GM12878 (cell line): ENCODE results near the gene NUAK2. TPM values are rescaled to one million over a fixed set of nuclear protein-coding genes. Genes with fewer than 3 reads are reported as not detected.

Experiments used
- ATAC-seq: fragments of 200-7000 bp; cut with Tn5 transposase; 3 replicates; pipeline ENCODE4 v1.9.1; 2020; ENCODE audit warnings: mild to moderate bottlenecking, moderate library complexity
- BruUV-seq: library from RNA; stranded (reverse); fragments of 400-500 nt; replicated peaks from 2 replicates; lab custom pipeline; 2021; lab: Mats Ljungman, UMichigan
- CTCF ChIA-PET: fragments of 300-600 bp; sonication (Branson Sonifier 250); formaldehyde crosslinking; extraction: SDS; loops from one replicate; lab custom pipeline; 2021; ENCODE audit warnings: inconsistent platforms; lab: Yijun Ruan, JAX
- POLR2A ChIA-PET: fragments of 350-600 bp; formaldehyde crosslinking; extraction: SDS; loops from one replicate; lab custom pipeline; 2021; ENCODE audit warnings: inconsistent platforms; lab: Charles Lee
- RAD21 ChIA-PET: fragments of 300-600 bp; sonication (Branson Sonifier 250); formaldehyde crosslinking; loops from one replicate; lab custom pipeline; 2023; ENCODE audit warnings: antibody characterized with exemption; ENCODE audit not compliant: unreplicated experiment; lab: Charles Lee
- SMC1A ChIA-PET: fragments of 300-600 bp; sonication (Branson Sonifier 250); formaldehyde crosslinking; loops from one replicate; lab custom pipeline; 2023; ENCODE audit not compliant: unreplicated experiment, uncharacterized antibody; lab: Charles Lee
- DNase-seq: peaks from one replicate; pipeline ENCODE4 v3.0.0-alpha.2; 2011; ENCODE audit warnings: low read depth, low spot score
- FAIRE-seq: peaks from 3 replicates; lab custom pipeline; 2011; peaks lifted over from hg19 to GRCh38; lab: Jason Lieb, UNC
- H2AFZ ChIP-seq: 2 replicates; pipeline ENCODE4 v1.6.0; 2011; ENCODE audit warnings: low read depth, low read length, control low read depth; ENCODE audit not compliant: control insufficient read depth
- H3K27ac ChIP-seq: 2 replicates; pipeline ENCODE4 v1.5.1; 2011; ENCODE audit warnings: control low read depth; ENCODE audit not compliant: control insufficient read depth, insufficient read depth
- H3K27me3 ChIP-seq, 2 experiments: replicated peaks in 1 of 2; 2 replicates each; pipeline versions ENCODE4 v1.6.0 to v1.6.1; 2011; ENCODE audit warnings: low read length in 1 of 2; ENCODE audit not compliant: control insufficient read depth in 2 of 2, insufficient read depth in 2 of 2
- H3K36me3 ChIP-seq, 2 experiments: 2 replicates each; pipeline ENCODE4 v1.5.1; 2011; ENCODE audit warnings: low read length in 1 of 2; ENCODE audit not compliant: control insufficient read depth in 2 of 2, insufficient read depth in 2 of 2
- H3K4me1 ChIP-seq: 2 replicates; pipeline ENCODE4 v1.6.1; 2011; ENCODE audit warnings: mild to moderate bottlenecking, low read length, moderate library complexity, mixed read lengths; ENCODE audit not compliant: control insufficient read depth, insufficient read depth
- H3K4me2 ChIP-seq: 2 replicates; pipeline ENCODE4 v1.6.0; 2011; ENCODE audit warnings: control low read depth; ENCODE audit not compliant: control insufficient read depth, insufficient read depth
- H3K4me3 ChIP-seq: fragments of 200-600 bp; sonication (generic); 2 replicates; pipeline ENCODE4 v1.5.1; 2016
- H3K79me2 ChIP-seq: 2 replicates; pipeline ENCODE4 v1.6.0; 2011; ENCODE audit warnings: low read length; ENCODE audit not compliant: control insufficient read depth, insufficient read depth
- H3K9ac ChIP-seq: 2 replicates; pipeline ENCODE4 v1.8.0; 2011; ENCODE audit warnings: low read length, control low read depth, mixed read lengths; ENCODE audit not compliant: control insufficient read depth, insufficient read depth
- H3K9me3 ChIP-seq: replicated peaks from 3 replicates; pipeline ENCODE4 v1.5.1; 2011; ENCODE audit warnings: mild to moderate bottlenecking, low read length; ENCODE audit not compliant: control insufficient read depth, insufficient read depth
- H4K20me1 ChIP-seq: 2 replicates; pipeline ENCODE4 v1.6.0; 2011; ENCODE audit not compliant: control insufficient read depth, insufficient read depth
- BACH1 ChIP-seq: fragments of 450-650 bp; IDR thresholded peaks from 2 replicates; pipeline ENCODE4 v1.6.1; 2017; ENCODE audit warnings: mild to moderate bottlenecking, borderline replicate concordance
- BRCA1 ChIP-seq: IDR thresholded peaks from 2 replicates; pipeline ENCODE4 v1.6.1; 2011; ENCODE audit warnings: low read depth, low read length, improper control_type of control experiment
- DPF2 ChIP-seq: fragments of 450-650 bp; IDR thresholded peaks from 2 replicates; pipeline ENCODE4 v1.6.1; 2017; ENCODE audit warnings: mild to moderate bottlenecking
- FOXK2 ChIP-seq: fragments of 450-650 bp; IDR thresholded peaks from 2 replicates; pipeline ENCODE4 v1.6.1; 2017; ENCODE audit warnings: mild to moderate bottlenecking, moderate library complexity
- HCFC1 ChIP-seq: fragments of 150-350 bp; IDR thresholded peaks from 2 replicates; pipeline ENCODE4 v1.6.1; 2014; ENCODE audit warnings: low read length
- MAX ChIP-seq: IDR thresholded peaks from 2 replicates; pipeline ENCODE4 v1.6.1; 2012; ENCODE audit warnings: low read depth, low read length, improper control_type of control experiment
- RBBP5 ChIP-seq: fragments of 200-600 bp; sonication (generic); conservative IDR thresholded peaks from 2 replicates; pipeline ENCODE4 v1.6.1; 2016
- SIX5 ChIP-seq: IDR thresholded peaks from 2 replicates; pipeline ENCODE4 v1.6.1; 2011; ENCODE audit warnings: mild to moderate bottlenecking, low read depth, low read length, moderate library complexity; ENCODE audit not compliant: severe bottlenecking
- SMAD1 ChIP-seq: fragments of 450-650 bp; IDR thresholded peaks from 2 replicates; pipeline ENCODE4 v1.6.1; 2018; ENCODE audit warnings: mild to moderate bottlenecking, low read depth; ENCODE audit not compliant: partially characterized antibody
- SMARCA5 ChIP-seq: fragments of 450-650 bp; IDR thresholded peaks from 2 replicates; pipeline ENCODE4 v1.6.1; 2017; ENCODE audit warnings: mild to moderate bottlenecking
- SRF ChIP-seq, 2 experiments: IDR thresholded peaks; 2 replicates each; pipeline ENCODE4 v1.6.1; 2011; ENCODE audit warnings: low read depth in 2 of 2, low read length in 2 of 2, mild to moderate bottlenecking in 1 of 2, moderate library complexity in 1 of 2
- TAF1 ChIP-seq: IDR thresholded peaks from 2 replicates; pipeline ENCODE4 v1.6.1; 2011; ENCODE audit warnings: mild to moderate bottlenecking, low read depth, low read length, borderline replicate concordance
- TCF7 ChIP-seq: IDR thresholded peaks from 2 replicates; pipeline ENCODE4 v1.6.1; 2014; ENCODE audit warnings: antibody characterized with exemption, borderline replicate concordance
- ZBTB4 ChIP-seq: fragments of 450-650 bp; formaldehyde crosslinking; IDR thresholded peaks from 2 replicates; pipeline ENCODE4 v1.4.0; 2022; ENCODE audit warnings: mild to moderate bottlenecking, moderate library complexity
- WGBS: methylation state at CpG from one replicate; pipeline ENCODE4 v1.1.6; 2016; ENCODE audit warnings: low lambda C conversion rate; ENCODE audit not compliant: insufficient replicate concordance, insufficient coverage; ENCODE audit errors: missing lambda C conversion rate; 5-methylcytosine and 5-hydroxymethylcytosine counted together
- in situ Hi-C: fragments of 300-500 bp; cut with MboI; formaldehyde crosslinking; loops from 9 replicates; pipeline ENCODE4 v1.14.3; 2018; ENCODE audit warnings: mixed read lengths
- intact Hi-C: fragments of 100-400 bp; cut with micrococcal nuclease; formaldehyde crosslinking; loops from one replicate; pipeline ENCODE4 v1.14.2; 2022; ENCODE audit not compliant: unreplicated experiment
- polyA plus RNA-seq, 11 experiments: library from polyadenylated mRNA; depleted of rRNA in 4 of 11; unstranded in 6 of 11; stranded (reverse) in 5 of 11; fragments of >200 nt; fragmentation: Nextera tagmentation in 4 of 11; fragmentation: Illumina TruSeq in 1 of 11; extraction: Ambion mirVana in 4 of 11; extraction: Trizol in 1 of 11; gene quantifications; 1 replicate in 1 of 11; 2 replicates in 10 of 11; pipeline versions ENCODE4 v1.2.1 to v1.2.3, GENCODE V29; 2011 to 2016; ENCODE audit warnings: inconsistent platforms in 2 of 11, missing spikeins in 2 of 11, low read depth in 1 of 11
- total RNA-seq, 4 experiments: library from RNA; depleted of rRNA in 3 of 4; stranded (reverse); fragments of >200 nt in 3 of 4; fragmentation: Illumina TruSeq in 1 of 4; extraction: Trizol in 1 of 4; gene quantifications; 2 replicates each; pipeline versions ENCODE4 v1.2.1 to v1.2.3, GENCODE V29; 2013 to 2021

NUAK2 gene
- total and polyA plus RNA-seq, 10 of the 15 experiments (the other 5 are each of a cell fraction or from before 2014, with no cell fraction given): 0.27 to 3.0 (median 1.2) TPM

- Histone ChIP-seq H3K4me1 (no peaks in the 10 kb centered on the region), H2AFZ (no peak overlapping the region), H3K36me3 (no peaks in the 10 kb centered on the region), H3K9me3 (no peaks in the 10 kb centered on the region; the same call in 2 of the 3 replicates), H3K4me3 (no peak overlapping the region), H3K27me3 (peaks cover 15 to 20% of the 10 kb centered on the region in 2 experiments), H4K20me1 (no peaks in the 10 kb centered on the region), H3K79me2 (no peaks in the 10 kb centered on the region), H3K27ac (no peak overlapping the region)
- ChIA-PET POLR2A (no interaction called here), CTCF (interaction anchor here (1.1 to 1.7 kb wide), 4 partner anchors 8 to 179 kb away, joined by 4 to 6 read pairs (median 4); no protein-coding TSS in a partner anchor), RAD21 (interaction anchor here (1.4 to 1.9 kb wide), 2 partner anchors 8 to 72 kb away, joined by 3 to 5 read pairs; no protein-coding TSS in a partner anchor)
- ATAC-seq: no peak
- BruUV-seq: no TSS peak
- in situ Hi-C loops: no loop called here
- WGBS: 34% methylated on average over 11 of the region's 11 CpGs
- TF ChIP-seq SMARCA5: no peak
- no peak for TF ChIP-seq HCFC1
- TF ChIP-seq, all 136 proteins: peak for 0
- intact Hi-C loops: no loop called here
- DNase-seq: no peak
- SMC1A ChIA-PET: interaction anchor here (0.6 kb wide), 1 partner anchor 179 kb away, joined by 3 read pairs; no protein-coding TSS in a partner anchor
- FAIRE-seq: no peak
- Histone ChIP-seq H3K4me2 (no peak overlapping the region), H3K9ac (no peak overlapping the region)
Measured at GRCh38 chr1:205345761-205346160, 24.2 kb upstream of the NUAK2 start.

- no peak overlapping the region for H3K27ac ChIP-seq
- RAD21 ChIA-PET: interaction anchor here (0.9 to 1.9 kb wide), 2 partner anchors 10 to 71 kb away, joined by 3 to 5 read pairs; no protein-coding TSS in a partner anchor
- WGBS: 18% methylated on average over 30 of the region's 59 CpGs
- H4K20me1 ChIP-seq: no peaks in the 10 kb centered on the region
- H3K4me1 ChIP-seq: peaks cover 5% of the 10 kb centered on the region; the same call in 1 of the 2 replicates
- DNase-seq: no peak
- TF ChIP-seq TAF1: no peak
- no peak for TF ChIP-seq BACH1
- TF ChIP-seq TCF7: no peak
- TF ChIP-seq MAX: no peak
- TF ChIP-seq ZBTB4 (CRISPR knock-in tag): no peak
- TF ChIP-seq BRCA1: no peak
- no peak for TF ChIP-seq FOXK2
- no peak for TF ChIP-seq RBBP5
- TF ChIP-seq SMAD1: no peak
- no peak for TF ChIP-seq SIX5
- TF ChIP-seq SRF (IDR thresholded peaks at IDR 0.05; ENCODE audit: low read depth in 2 of 2, low read length in 2 of 2): no peak
- no peak for TF ChIP-seq DPF2
- TF ChIP-seq, all 136 proteins: peak for 0
- intact Hi-C loops: no loop called here
- ATAC-seq (no peak), FAIRE-seq (no peak)
- H3K79me2 ChIP-seq: no peaks in the 10 kb centered on the region
- H3K4me2 ChIP-seq: no peak overlapping the region
- H2AFZ ChIP-seq: no peak overlapping the region
- in situ Hi-C loops: no loop called here
- BruUV-seq: no TSS peak
- CTCF ChIA-PET: interaction anchor here (1.7 kb wide), 1 partner anchor 10 kb away, joined by 6 read pairs; no protein-coding TSS in a partner anchor
- H3K4me3 ChIP-seq: no peak overlapping the region
- H3K36me3 ChIP-seq: no peaks in the 10 kb centered on the region
- H3K9ac ChIP-seq: no peak overlapping the region
- POLR2A ChIA-PET: no interaction called here
- peaks cover 15 to 18% of the 10 kb centered on the region in 2 experiments for H3K27me3 ChIP-seq
- SMC1A ChIA-PET: no interaction called here
- no peaks in the 10 kb centered on the region; the same call in 2 of the 3 replicates for H3K9me3 ChIP-seq
Measured at GRCh38 chr1:205344066-205344928, 22.8 kb upstream of the NUAK2 start.
